Neural cell (in vitro differentiated cells): ENCODE data around the gene USP28. TPM values are rescaled to one million over a fixed set of nuclear protein-coding genes. Genes with fewer than 3 reads are reported as not detected.

Experiments
- H2AFZ ChIP-seq: fragments of 200-600, 300-800 bp; sonication (generic), shearing (Covaris generic); 2 replicates; pipeline ENCODE4 v1.6.0; 2014; ENCODE audit warnings: low read depth, mild to moderate bottlenecking, antibody characterized with exemption, low read length, moderate library complexity
- H3F3A ChIP-seq: fragments of 200-600 bp; shearing (Covaris generic); 2 replicates; pipeline ENCODE4 v1.6.1; 2016; ENCODE audit warnings: mild to moderate bottlenecking, moderate library complexity, mixed read lengths, antibody characterized with exemption, low read length; ENCODE audit not compliant: insufficient read depth, poor library complexity, severe bottlenecking
- H3K27ac ChIP-seq: fragments of 200-600, 300-800 bp; sonication (generic), shearing (Covaris generic); 2 replicates; pipeline ENCODE4 v1.5.1; 2014; ENCODE audit warnings: mild to moderate bottlenecking, low read length, moderate library complexity
- H3K27me3 ChIP-seq: fragments of 300-800, 200-600 bp; sonication (generic), shearing (Covaris generic); 2 replicates; pipeline ENCODE4 v1.6.0; 2014; ENCODE audit warnings: mild to moderate bottlenecking, low read depth, low read length, moderate library complexity; ENCODE audit not compliant: insufficient read depth
- H3K36me3 ChIP-seq: fragments of 300-800, 200-600 bp; sonication (generic), shearing (Covaris generic); 2 replicates; pipeline ENCODE4 v1.5.1; 2014; ENCODE audit warnings: mild to moderate bottlenecking, antibody characterized with exemption, low read length, moderate library complexity; ENCODE audit not compliant: insufficient read depth
- H3K4me2 ChIP-seq: fragments of 300-800, 200-600 bp; sonication (generic), shearing (Covaris generic); 2 replicates; pipeline ENCODE4 v1.6.0; 2014; ENCODE audit warnings: mild to moderate bottlenecking, low read length
- H3K4me3 ChIP-seq: fragments of 300-800, 200-600 bp; sonication (generic), shearing (Covaris generic); 2 replicates; pipeline ENCODE4 v1.5.1; 2014; ENCODE audit warnings: mild to moderate bottlenecking, low read length, moderate library complexity
- H3K79me2 ChIP-seq: fragments of 200-600 bp; shearing (Covaris generic); replicated peaks from 2 replicates; pipeline ENCODE4 v1.6.0; 2014; ENCODE audit warnings: mild to moderate bottlenecking, low read length, moderate library complexity; ENCODE audit not compliant: insufficient read depth
- H3K9ac ChIP-seq: fragments of 300-800, 200-600 bp; sonication (generic), shearing (Covaris generic); 2 replicates; pipeline ENCODE4 v1.6.1; 2016; ENCODE audit warnings: mild to moderate bottlenecking, low read length, mixed read lengths
- H3K9me2 ChIP-seq: fragments of 200-600 bp; shearing (Covaris generic); 2 replicates; pipeline ENCODE4 v1.6.1; 2016; ENCODE audit warnings: mild to moderate bottlenecking, low read length, mixed read lengths; ENCODE audit not compliant: insufficient read depth
- H3K9me3 ChIP-seq: fragments of 200-600, 300-800 bp; sonication (generic), shearing (Covaris generic); 2 replicates; pipeline ENCODE4 v1.6.1; 2016; ENCODE audit warnings: mild to moderate bottlenecking, mixed run types, low read length, moderate library complexity, mixed read lengths
- H4K20me1 ChIP-seq: fragments of 200-600 bp; shearing (Covaris generic); 2 replicates; pipeline ENCODE4 v1.6.1; 2016; ENCODE audit warnings: mild to moderate bottlenecking, mixed run types; ENCODE audit not compliant: insufficient read depth
- CTCF ChIP-seq: fragments of 450-650 bp; IDR thresholded peaks from 2 replicates; pipeline ENCODE4 v1.5.1; 2014; ENCODE audit warnings: antibody characterized with exemption, mild to moderate bottlenecking, moderate library complexity; ENCODE audit not compliant: poor library complexity, severe bottlenecking
- EP300 ChIP-seq: fragments of 450-650 bp; conservative IDR thresholded peaks from 2 replicates; pipeline ENCODE4 v1.6.1; 2014; ENCODE audit warnings: antibody characterized with exemption, mild to moderate bottlenecking, moderate library complexity; ENCODE audit not compliant: poor library complexity, severe bottlenecking
- EZH2 ChIP-seq: fragments of 200-600, 300-800 bp; shearing (Covaris generic), sonication (generic); IDR thresholded peaks from 2 replicates; pipeline ENCODE4 v1.6.1; 2014; ENCODE audit warnings: antibody characterized with exemption, low read length, borderline replicate concordance, mild to moderate bottlenecking; ENCODE audit not compliant: insufficient read depth, poor library complexity, severe bottlenecking
- MXI1 ChIP-seq: fragments of 450-650 bp; conservative IDR thresholded peaks from 2 replicates; pipeline ENCODE4 v1.6.1; 2014; ENCODE audit warnings: antibody characterized with exemption, mild to moderate bottlenecking; ENCODE audit not compliant: poor library complexity, severe bottlenecking
- POLR2AphosphoS5 ChIP-seq: IDR thresholded peaks from 2 replicates; pipeline ENCODE4 v1.6.1; 2012
- RAD21 ChIP-seq: fragments of 450-650 bp; conservative IDR thresholded peaks from 2 replicates; pipeline ENCODE4 v1.6.1; 2014; ENCODE audit warnings: antibody characterized with exemption, mild to moderate bottlenecking, moderate library complexity
- REST ChIP-seq: IDR thresholded peaks from 2 replicates; pipeline ENCODE4 v1.6.1; 2012; ENCODE audit warnings: borderline replicate concordance
- SMC3 ChIP-seq: fragments of 450-650 bp; conservative IDR thresholded peaks from 2 replicates; pipeline ENCODE4 v1.6.1; 2014; ENCODE audit warnings: antibody characterized with exemption, mild to moderate bottlenecking, moderate library complexity; ENCODE audit not compliant: poor library complexity
- TAF1 ChIP-seq: IDR thresholded peaks from 2 replicates; pipeline ENCODE4 v1.6.1; 2012; ENCODE audit warnings: low read depth
- polyA plus RNA-seq: library from polyadenylated mRNA; depleted of rRNA; stranded (reverse); fragments of >200 nt; gene quantifications from 2 replicates; pipeline ENCODE4 v1.2.3, GENCODE V29; 2014

USP28 gene
- polyA plus RNA-seq, 1 donor from 2014 or later: 16.0 TPM

- Histone ChIP-seq H3K36me3 (no peaks in the 10 kb centered on the region), H3K4me2 (no peak overlapping the region), H3F3A (peaks cover 5% of the 10 kb centered on the region), H4K20me1 (no peaks in the 10 kb centered on the region), H2AFZ (no peak overlapping the region), H3K4me3 (no peak overlapping the region), H3K9ac (no peak overlapping the region), H3K79me2 (peaks cover 9% of the 10 kb centered on the region), H3K9me3 (no peaks in the 10 kb centered on the region), H3K27me3 (no peaks in the 10 kb centered on the region), H3K27ac (no peak overlapping the region), H3K9me2 (no peaks in the 10 kb centered on the region)
- TF ChIP-seq SMC3 (no peak), POLR2AphosphoS5 (no peak), RAD21 (no peak), MXI1 (no peak), TAF1 (no peak), CTCF (no peak), REST (no peak), EP300 (no peak), EZH2 (no peak)
Observed at GRCh38 chr11:113871336-113871735, 4.0 kb downstream of the USP28 start.

- no peak overlapping the region for H3K4me2 ChIP-seq
- no peak overlapping the region for H3K27ac ChIP-seq
- H2AFZ ChIP-seq: no peak overlapping the region
- H3K36me3 ChIP-seq: no peaks in the 10 kb centered on the region
- TF ChIP-seq EP300 (no peak), RAD21 (no peak), CTCF (no peak), POLR2AphosphoS5 (no peak), REST (no peak), TAF1 (no peak), SMC3 (no peak), EZH2 (no peak), MXI1 (no peak)
- no peaks in the 10 kb centered on the region for H3K9me2 ChIP-seq
- H3K9me3 ChIP-seq: no peaks in the 10 kb centered on the region
- no peak overlapping the region for H3K4me3 ChIP-seq
- H4K20me1 ChIP-seq: no peaks in the 10 kb centered on the region
- H3K9ac ChIP-seq: no peak overlapping the region
- peaks cover 2% of the 10 kb centered on the region for H3F3A ChIP-seq
- no peaks in the 10 kb centered on the region for H3K27me3 ChIP-seq
- peaks cover 10% of the 10 kb centered on the region for H3K79me2 ChIP-seq
Observed at GRCh38 chr11:113867843-113868503, 7.4 kb downstream of the USP28 start.
